Duodenal mucosa (tissue), 2 donors: ENCODE measurements around the gene TC2N.
A peak's percentile ranks its signal among the peaks of the same experiment; 100 is the strongest.
"Not testable (repeated sequence)": the region's sequence is repeated elsewhere in the genome, so short reads cannot be mapped to it uniquely, and the experiment has no call there.

ENCODE experiments used
- H3K27ac ChIP-seq: one replicate; pipeline ENCODE4 v1.7.0; 2013; ENCODE audit warnings: low read depth, low read length
- H3K27me3 ChIP-seq, 2 donors: one replicate each; pipeline ENCODE4 v1.7.0; 2013; ENCODE audit warnings: low read length in 2 of 2, control low read depth in 1 of 2; ENCODE audit not compliant: insufficient read depth in 2 of 2, control insufficient read depth in 1 of 2
- H3K36me3 ChIP-seq, 2 donors: one replicate each; pipeline ENCODE4 v1.7.0; 2013; ENCODE audit warnings: low read length in 2 of 2, control low read depth in 1 of 2; ENCODE audit not compliant: insufficient read depth in 2 of 2, control insufficient read depth in 1 of 2
- H3K4me1 ChIP-seq, 2 donors: one replicate each; pipeline ENCODE4 v1.7.0; 2013; ENCODE audit warnings: low read length in 2 of 2, control low read depth in 1 of 2; ENCODE audit not compliant: insufficient read depth in 2 of 2, control insufficient read depth in 1 of 2
- H3K4me3 ChIP-seq, 2 donors: one replicate each; pipeline ENCODE4 v1.7.0; 2013; ENCODE audit warnings: low read length in 2 of 2, low read depth in 1 of 2
- H3K9ac ChIP-seq, 2 donors: one replicate each; pipeline ENCODE4 v1.7.0; 2013; ENCODE audit warnings: low read length in 2 of 2, low read depth in 1 of 2
- H3K9me3 ChIP-seq, 2 donors: one replicate each; pipeline ENCODE4 v1.7.0; 2013; ENCODE audit warnings: low read length in 2 of 2, control low read depth in 1 of 2; ENCODE audit not compliant: control insufficient read depth in 1 of 2

TC2N gene

GRCh38 chr14:91879196-91879595 lies 11.9 kb upstream of the TC2N start:
- no peak overlapping the region for H3K4me3 ChIP-seq
- H3K4me1 ChIP-seq = peaks cover 19 to 26% of the 10 kb centered on the region in 2 donors
- no peak overlapping the region for H3K9ac ChIP-seq
- H3K27me3 ChIP-seq = no peaks in the 10 kb centered on the region
- no peak overlapping the region for H3K27ac ChIP-seq
- peaks cover 0 to 5% of the 10 kb centered on the region in 2 donors for H3K36me3 ChIP-seq
- H3K9me3 ChIP-seq = no peaks in the 10 kb centered on the region

- Histone ChIP-seq H3K27ac (no peak overlapping the region), H3K27me3 (no peaks in the 10 kb centered on the region), H3K9me3 (no peaks in the 10 kb centered on the region)
Observed at GRCh38 chr14:91878274-91878673, 10.9 kb upstream of the TC2N start.

GRCh38 chr14:91877376-91877915 lies 10.1 kb upstream of the TC2N start:
- Histone ChIP-seq H3K27me3 (no peaks in the 10 kb centered on the region), H3K9ac (no peak overlapping the region), H3K36me3 (peaks cover 0 to 5% of the 10 kb centered on the region in 2 donors), H3K9me3 (no peaks in the 10 kb centered on the region), H3K4me1 (peaks cover 34 to 43% of the 10 kb centered on the region in 2 donors), H3K27ac (no peak overlapping the region), H3K4me3 (no peak overlapping the region)

More at GRCh38 chr14:91878274-91878673, 10.9 kb upstream of the TC2N start:
- Histone ChIP-seq H3K4me3 (no peak overlapping the region), H3K36me3 (peaks cover 0 to 5% of the 10 kb centered on the region in 2 donors), H3K4me1 (peaks cover 27 to 35% of the 10 kb centered on the region in 2 donors), H3K9ac (no peak overlapping the region)

GRCh38 chr14:91876492-91876891 lies 9.2 kb upstream of the TC2N start:
- Histone ChIP-seq H3K27me3 (no peaks in the 10 kb centered on the region), H3K27ac (no peak overlapping the region), H3K4me1 (peaks cover 42 to 53% of the 10 kb centered on the region in 2 donors), H3K4me3 (no peak overlapping the region), H3K36me3 (peaks cover 0 to 5% of the 10 kb centered on the region in 2 donors), H3K9me3 (no peaks in the 10 kb centered on the region), H3K9ac (no peak overlapping the region)

- H3K4me3 ChIP-seq = peak overlapping the region in 1 of 2 donors; percentile 23
- H3K9ac ChIP-seq = peak overlapping the region in 1 of 2 donors; percentile 8
- H3K27ac ChIP-seq = peak overlapping the region; percentile 5
- no peaks in the 10 kb centered on the region for H3K27me3 ChIP-seq
- H3K4me1 ChIP-seq = peaks cover 42 to 58% of the 10 kb centered on the region in 2 donors
- no peaks in the 10 kb centered on the region for H3K36me3 ChIP-seq
- no peaks in the 10 kb centered on the region for H3K9me3 ChIP-seq
Observed at GRCh38 chr14:91875525-91876286, 8.4 kb upstream of the TC2N start.

GRCh38 chr14:91873471-91874415 lies 6.4 kb upstream of the TC2N start:
- H3K4me3 ChIP-seq = peak overlapping the region; percentile 7 to 9
- H3K36me3 ChIP-seq = no peaks in the 10 kb centered on the region
- H3K9me3 ChIP-seq = no peaks in the 10 kb centered on the region
- peaks cover 47 to 73% of the 10 kb centered on the region in 2 donors for H3K4me1 ChIP-seq
- no peaks in the 10 kb centered on the region for H3K27me3 ChIP-seq
- peak overlapping the region; percentile 77 for H3K27ac ChIP-seq
- no peak overlapping the region for H3K9ac ChIP-seq

- Histone ChIP-seq H3K27ac (peak overlapping the region; percentile 77), H3K9me3 (no peaks in the 10 kb centered on the region), H3K4me3 (peak overlapping the region; percentile 9), H3K9ac (peak overlapping the region in 1 of 2 donors; percentile 46), H3K4me1 (peaks cover 50 to 77% of the 10 kb centered on the region in 2 donors), H3K36me3 (no peaks in the 10 kb centered on the region), H3K27me3 (no peaks in the 10 kb centered on the region)
Observed at GRCh38 chr14:91872517-91873470, 5.5 kb upstream of the TC2N start.

GRCh38 chr14:91872011-91872501 lies 4.7 kb upstream of the TC2N start:
- H3K27ac ChIP-seq = peak overlapping the region; percentile 74
- peak overlapping the region; percentile 21 to 28 for H3K9ac ChIP-seq
- H3K36me3 ChIP-seq = no peaks in the 10 kb centered on the region
- H3K27me3 ChIP-seq = no peaks in the 10 kb centered on the region
- H3K4me1 ChIP-seq = peaks cover 54 to 77% of the 10 kb centered on the region in 2 donors
- H3K9me3 ChIP-seq = no peaks in the 10 kb centered on the region
- peak overlapping the region; percentile 9 for H3K4me3 ChIP-seq

GRCh38 chr14:91871401-91871800 lies 4.1 kb upstream of the TC2N start:
- H3K9ac ChIP-seq, H3K4me3 ChIP-seq, H3K27ac ChIP-seq, H3K36me3 ChIP-seq, H3K27me3 ChIP-seq, H3K9me3 ChIP-seq: not testable (repeated sequence)
- peaks cover 52 to 75% of the 10 kb centered on the region in 2 donors for H3K4me1 ChIP-seq
